Fibroblast of skin of left biceps (primary cell): Measurements from ENCODE around the gene ARSB.
A peak's percentile ranks its signal among the peaks of the same experiment; 100 is the strongest.

Experiments used
- DNase-seq, 2 experiments: peaks; one replicate each; pipeline ENCODE4 v3.0.0-alpha.2; 2013; ENCODE audit warnings: low read depth in 2 of 2

The ARSB gene

DNA sequence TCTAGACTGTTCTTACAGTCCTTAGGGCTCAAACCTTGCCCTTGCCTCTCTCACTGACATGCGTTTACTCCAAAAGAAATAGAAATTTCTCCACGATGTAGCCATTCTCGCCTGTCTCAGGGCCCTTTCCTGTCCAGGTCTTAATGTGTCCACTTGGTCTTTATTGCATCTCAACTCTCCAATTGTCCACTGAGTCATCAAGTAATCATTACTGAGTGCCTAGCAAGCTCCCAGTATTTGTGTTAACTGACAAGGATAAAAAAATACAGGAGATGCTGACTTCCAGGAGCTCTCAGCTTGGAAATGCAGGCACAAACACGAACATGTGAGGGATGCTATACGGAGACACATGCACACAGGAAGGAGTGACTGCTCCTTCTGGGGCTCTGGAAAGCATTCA lies 147.3 kb downstream of the ARSB start:
- no peak for DNase-seq

GRCh38 chr5:78835176-78835575 lies 149.9 kb downstream of the ARSB start:
- DNase-seq = no peak

GRCh38 chr5:78833284-78833683 lies 151.8 kb downstream of the ARSB start:
- no peak for DNase-seq

DNA sequence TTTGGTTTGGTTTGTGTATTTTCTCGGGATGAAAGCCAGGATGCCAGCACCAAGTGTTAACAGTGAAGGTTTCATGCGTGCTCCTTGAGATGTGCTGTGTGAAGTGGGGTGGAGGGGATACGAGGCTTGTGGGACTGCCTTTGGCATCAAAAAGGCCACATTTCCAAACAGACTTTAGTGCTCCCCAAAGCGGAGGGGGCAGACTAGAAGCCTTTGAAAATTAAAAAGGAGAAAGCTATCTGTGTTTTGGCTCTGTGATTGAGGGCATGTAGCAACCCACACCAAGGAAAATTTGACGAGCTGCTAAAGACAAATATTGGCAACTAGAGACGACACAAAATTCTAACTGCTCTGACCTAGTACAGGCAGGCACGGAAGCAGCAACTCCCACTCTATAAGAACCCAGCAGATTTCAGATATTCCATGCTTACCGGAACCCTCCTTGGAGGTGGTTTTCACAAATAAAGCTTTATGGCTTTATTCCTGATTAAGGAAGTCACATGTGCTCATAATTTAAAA lies 154.5 kb downstream of the ARSB start:
- no peak for DNase-seq

DNA sequence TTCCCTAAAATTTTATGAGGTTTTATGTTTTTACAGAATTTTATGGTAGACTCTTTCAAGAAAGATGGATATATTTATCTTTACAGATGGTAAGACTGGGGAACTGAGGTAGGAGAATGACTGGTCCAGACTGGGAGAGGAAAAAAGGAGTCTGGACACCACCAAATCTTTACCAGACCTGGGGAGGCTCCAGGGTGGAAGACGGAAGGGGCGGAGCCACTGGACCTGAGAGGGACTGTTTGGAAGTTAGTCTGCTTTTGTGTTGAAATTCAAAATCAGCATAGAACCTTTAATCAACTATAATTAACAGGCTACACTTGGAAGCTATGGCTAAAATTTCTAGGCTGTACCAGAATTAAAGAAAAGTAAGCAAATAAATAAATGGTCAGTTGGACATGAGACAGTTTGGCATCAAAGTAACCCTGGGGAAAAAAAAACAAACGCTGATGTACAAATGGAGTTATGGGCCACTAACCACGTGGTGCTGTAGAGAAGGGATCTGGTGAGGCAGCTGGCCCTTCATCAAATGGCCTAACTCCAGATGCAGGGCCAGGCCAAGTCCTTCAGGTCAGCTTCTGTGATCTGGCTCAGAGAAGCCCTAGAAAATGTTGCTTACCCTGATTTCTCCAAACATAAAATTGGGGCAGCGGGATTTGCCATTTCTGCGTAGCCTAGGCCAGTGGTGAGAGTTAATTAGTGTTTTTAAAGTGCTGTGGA lies 155.1 kb downstream of the ARSB start:
- no peak for DNase-seq

DNA sequence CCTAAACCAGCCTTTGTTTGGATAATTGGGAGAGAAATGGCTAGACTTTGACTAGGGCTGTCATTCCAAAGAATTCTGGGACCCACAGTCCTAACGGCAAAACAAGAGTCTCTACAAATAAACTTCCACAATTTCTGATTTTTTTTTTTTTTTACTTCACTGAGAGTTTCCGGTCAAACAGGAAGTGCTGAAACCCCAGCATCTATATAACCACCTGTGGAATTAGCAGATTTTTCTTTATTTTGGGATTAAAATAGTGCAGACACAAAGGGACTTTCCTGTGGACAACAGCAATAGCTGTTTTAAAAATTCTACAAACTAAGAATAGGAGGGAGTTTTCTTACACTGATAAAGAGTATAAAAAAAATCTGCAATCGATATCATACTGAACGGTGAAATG lies 157.4 kb downstream of the ARSB start:
- DNase-seq = no peak

DNA sequence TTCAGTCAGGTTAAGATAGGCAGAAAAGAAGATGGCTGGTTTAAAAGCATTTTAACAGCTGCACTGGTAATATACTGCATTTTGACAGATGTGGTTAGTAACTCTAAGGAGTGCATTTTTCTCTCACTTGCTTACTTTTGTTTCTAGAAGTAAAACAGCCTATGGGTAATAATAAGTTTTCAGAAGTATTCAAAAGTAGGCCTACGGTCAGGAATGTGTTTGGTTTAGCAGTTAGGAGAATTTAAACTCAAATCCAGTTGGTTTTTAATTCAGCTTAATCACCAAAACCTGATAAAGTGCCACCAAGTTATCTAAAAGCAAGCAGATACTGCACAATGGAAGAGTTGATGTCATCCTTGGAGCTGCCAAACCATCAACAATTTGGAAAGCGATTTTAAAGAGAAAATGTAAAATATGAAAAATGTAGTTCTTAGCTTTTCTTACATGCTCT lies 160.3 kb downstream of the ARSB start:
- DNase-seq = peak in 1 of 2 experiments; percentile 13

DNA sequence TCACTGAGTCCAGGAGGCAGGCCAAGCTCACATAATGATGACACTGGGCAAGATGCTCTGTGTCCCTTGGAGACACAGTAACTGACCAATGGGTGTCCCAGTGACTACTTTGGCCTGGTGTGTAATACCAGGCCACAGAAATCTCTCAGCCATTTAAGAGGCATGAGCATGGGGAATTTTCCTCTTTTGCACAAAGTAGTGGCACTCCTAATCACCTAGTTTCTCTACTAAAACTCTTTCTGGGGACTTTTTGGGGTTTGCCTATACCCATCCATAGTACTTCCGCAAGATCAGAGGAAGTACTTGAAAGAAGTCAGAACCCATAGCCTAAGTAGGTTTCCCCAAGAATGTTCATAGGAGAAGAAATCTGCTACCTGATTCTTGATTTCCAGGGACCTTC lies 161.9 kb downstream of the ARSB start:
- no peak for DNase-seq

- no peak for DNase-seq
Measured at GRCh38 chr5:78821536-78822021, 163.5 kb downstream of the ARSB start.

DNA sequence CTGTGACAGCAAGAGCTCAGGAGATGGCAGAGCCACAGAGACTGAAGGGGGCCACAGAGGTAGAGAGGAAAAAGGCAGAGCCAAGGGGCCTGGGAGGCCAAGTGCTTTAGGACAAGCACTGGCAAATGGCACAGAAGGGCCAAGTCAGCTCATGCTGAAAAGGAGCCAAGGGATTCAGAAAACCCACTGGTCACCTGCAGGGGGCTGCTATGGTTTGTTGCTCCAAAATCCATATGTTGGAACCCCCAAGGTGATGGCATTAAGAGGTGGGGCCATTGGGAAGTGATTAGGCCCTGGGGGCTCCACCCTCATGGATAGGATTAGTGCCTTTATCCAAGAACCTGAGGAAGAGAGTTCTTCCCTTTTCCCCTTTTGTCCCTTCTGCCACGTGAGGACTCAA lies 165.4 kb downstream of the ARSB start:
- no peak for DNase-seq

DNA sequence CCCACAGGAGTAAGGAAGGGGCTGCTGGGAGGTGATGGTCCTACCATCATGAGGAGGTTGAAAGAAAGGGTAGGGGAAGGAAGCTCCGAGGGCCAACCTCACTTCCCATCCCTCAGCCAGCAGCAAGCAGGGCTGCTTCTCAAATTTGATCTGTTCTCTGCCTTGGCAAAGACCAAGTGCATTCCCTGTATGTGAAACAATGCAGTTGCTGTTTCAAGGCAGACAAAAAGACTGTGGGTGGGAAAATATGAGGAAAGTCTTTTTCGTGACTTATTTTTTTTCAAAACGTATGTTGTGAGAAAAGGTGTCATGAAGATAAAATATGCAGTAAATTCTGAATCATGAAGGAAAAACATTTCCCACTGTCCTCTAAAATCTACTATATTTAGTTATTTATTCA lies 165.9 kb downstream of the ARSB start:
- DNase-seq = no peak

- DNase-seq = no peak
Measured at GRCh38 chr5:78816143-78816765, 168.9 kb downstream of the ARSB start.

- peak; percentile 79 to 87 for DNase-seq
Measured at GRCh38 chr5:78813906-78814530, 171.1 kb downstream of the ARSB start.

GRCh38 chr5:78813286-78813685 lies 171.8 kb downstream of the ARSB start:
- DNase-seq = no peak

GRCh38 chr5:78811866-78812265 lies 173.2 kb downstream of the ARSB start:
- no peak for DNase-seq

DNA sequence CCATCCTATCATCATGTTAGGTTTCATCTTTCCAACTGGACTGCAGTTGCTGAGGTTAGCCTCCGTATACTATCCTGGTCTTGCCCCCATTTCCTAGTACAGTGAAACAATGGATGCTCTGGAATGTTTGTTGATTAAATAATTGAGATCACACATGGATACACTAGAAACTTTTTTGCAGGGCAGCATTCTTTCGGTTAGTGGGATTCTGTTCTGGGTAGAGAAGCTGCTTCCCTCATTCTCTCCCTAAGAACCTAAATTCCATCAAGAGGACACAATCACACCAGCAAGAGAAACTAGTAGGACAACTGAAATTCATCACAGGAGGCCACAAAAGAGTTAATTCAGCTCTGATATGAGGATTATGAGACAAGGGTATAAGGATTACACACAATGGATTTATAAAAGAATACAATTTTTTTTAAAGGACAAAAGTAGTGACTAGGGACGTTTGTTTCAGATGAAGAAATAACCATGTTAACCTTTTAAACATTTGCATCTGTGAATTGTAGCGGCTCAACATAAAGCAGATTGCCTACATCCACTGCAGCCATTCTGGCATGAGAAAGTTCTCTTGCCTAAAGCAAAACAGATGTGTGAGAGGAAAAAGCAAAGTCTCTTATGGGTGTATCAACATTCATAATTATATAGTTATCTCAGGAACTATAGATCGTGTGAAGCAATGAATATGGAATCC lies 173.8 kb downstream of the ARSB start:
- DNase-seq = peak; percentile 61 to 65

GRCh38 chr5:78810098-78810920 lies 174.8 kb downstream of the ARSB start:
- no peak for DNase-seq

DNA sequence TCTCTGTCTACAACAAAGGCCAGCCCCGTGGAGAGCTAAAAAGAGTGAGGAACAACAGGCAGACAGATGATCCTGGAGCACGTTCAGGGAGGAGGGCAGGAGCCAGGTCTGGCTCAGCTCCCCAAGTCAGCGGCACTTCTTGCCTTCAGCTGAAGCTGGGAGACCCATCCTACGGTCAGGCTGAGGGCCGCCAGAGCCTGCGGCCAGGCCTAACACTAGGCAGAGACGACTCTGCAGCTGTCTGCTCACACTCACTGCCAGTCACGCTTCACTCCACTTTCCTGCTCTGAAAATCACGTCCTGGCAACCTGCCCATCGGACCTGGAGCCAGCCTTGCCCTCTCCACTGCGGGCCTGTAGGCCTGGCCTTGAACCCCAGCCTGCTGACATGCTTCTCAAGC lies 175.7 kb downstream of the ARSB start:
- no peak for DNase-seq

DNA sequence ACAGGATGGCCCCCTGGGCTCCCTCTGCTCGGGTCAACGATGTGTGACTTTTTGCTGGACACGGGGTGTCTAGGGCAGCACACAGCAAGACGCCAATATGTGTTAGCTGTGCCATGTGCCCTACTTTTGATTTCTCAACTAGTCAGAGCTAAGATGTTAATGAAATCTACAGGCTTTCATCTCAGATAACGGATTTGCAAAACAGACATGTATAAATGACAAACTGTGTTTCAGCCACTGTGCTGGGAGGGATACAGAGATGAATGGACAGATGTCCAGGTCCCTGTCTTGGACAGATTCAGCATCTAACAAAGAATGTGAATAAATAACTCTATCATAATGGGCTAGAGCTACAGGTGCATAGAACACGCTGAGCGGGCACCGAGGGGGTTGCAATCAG lies 176.3 kb downstream of the ARSB start:
- DNase-seq = no peak

GRCh38 chr5:78808380-78808779 lies 176.7 kb downstream of the ARSB start:
- no peak for DNase-seq

GRCh38 chr5:78806544-78806943 lies 178.6 kb downstream of the ARSB start:
- peak; percentile 75 to 77 for DNase-seq
